ENCODE data around the gene RAB36. TPM values are rescaled to one million over a fixed set of nuclear protein-coding genes. Genes with fewer than 3 reads are reported as not detected.

Gene RAB36
- total RNA-seq, 3 donors from 2014 or later (not counting 1 experiment from before 2014, with no cell fraction given) = 1.7 to 2.9 (median 2.6) TPM

DNA sequence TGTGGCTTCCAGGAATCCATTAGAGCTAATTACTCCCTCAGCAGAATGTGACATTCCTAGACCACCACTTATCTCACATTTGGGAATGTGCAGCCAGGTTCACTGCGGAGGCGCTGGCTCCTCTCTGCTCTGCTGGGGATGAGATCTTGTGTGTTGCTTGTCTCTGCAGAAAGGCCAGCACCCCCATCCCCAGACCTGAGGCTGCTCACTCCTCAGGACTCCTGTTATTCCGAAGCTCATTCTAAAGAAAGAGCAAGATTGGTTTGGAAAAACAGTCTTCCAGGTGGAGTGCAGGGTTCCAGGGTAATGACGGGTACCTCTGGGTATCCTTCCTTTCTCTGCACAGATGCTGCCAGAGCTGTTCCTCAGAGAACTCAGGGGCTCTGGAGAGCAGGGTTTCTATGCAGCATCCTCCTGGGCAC is 24.3 kb upstream of the RAB36 start:
- no peaks in the 10 kb centered on the region for H3K9me3 ChIP-seq (ENCODE audit: control insufficient read depth, insufficient read depth, low read length)
- Mint-ChIP-seq H3K9me3 (no peaks in the 10 kb centered on the region), H3K27ac (peak overlapping the region in 1 of 2 donors; percentile 27), H3K4me3 (no peak overlapping the region), H3K27me3 (ENCODE audit: low read depth in 2 of 2) (no peaks in the 10 kb centered on the region), H3K36me3 (no peaks in the 10 kb centered on the region), H3K4me1 (peaks cover 9 to 10% of the 10 kb centered on the region in 2 donors)
- H3K4me3 ChIP-seq (ENCODE audit: low read length) = no peak overlapping the region
- ATAC-seq (no peak), DNase-seq (no peak)
- no peak overlapping the region for H3K27ac ChIP-seq (ENCODE audit: low read length)
- no peaks in the 10 kb centered on the region for H3K27me3 ChIP-seq (ENCODE audit: control insufficient read depth, insufficient read depth, low read length)
- TF ChIP-seq, protein P1, sequence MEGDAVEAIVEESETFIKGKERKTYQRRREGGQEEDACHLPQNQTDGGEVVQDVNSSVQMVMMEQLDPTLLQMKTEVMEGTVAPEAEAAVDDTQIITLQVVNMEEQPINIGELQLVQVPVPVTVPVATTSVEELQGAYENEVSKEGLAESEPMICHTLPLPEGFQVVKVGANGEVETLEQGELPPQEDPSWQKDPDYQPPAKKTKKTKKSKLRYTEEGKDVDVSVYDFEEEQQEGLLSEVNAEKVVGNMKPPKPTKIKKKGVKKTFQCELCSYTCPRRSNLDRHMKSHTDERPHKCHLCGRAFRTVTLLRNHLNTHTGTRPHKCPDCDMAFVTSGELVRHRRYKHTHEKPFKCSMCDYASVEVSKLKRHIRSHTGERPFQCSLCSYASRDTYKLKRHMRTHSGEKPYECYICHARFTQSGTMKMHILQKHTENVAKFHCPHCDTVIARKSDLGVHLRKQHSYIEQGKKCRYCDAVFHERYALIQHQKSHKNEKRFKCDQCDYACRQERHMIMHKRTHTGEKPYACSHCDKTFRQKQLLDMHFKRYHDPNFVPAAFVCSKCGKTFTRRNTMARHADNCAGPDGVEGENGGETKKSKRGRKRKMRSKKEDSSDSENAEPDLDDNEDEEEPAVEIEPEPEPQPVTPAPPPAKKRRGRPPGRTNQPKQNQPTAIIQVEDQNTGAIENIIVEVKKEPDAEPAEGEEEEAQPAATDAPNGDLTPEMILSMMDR (IDR thresholded peaks at IDR 0.05) = no peak
- 97% methylated on average over 4 of the region's 4 CpGs for WGBS (ENCODE audit: insufficient coverage)
- intact Hi-C loops (cut with micrococcal nuclease) = loop anchor here (10.0 kb wide), 1 partner anchor 526 kb away; no protein-coding TSS in a partner anchor
- peaks cover 16% of the 10 kb centered on the region for H3K4me1 ChIP-seq (ENCODE audit: control insufficient read depth, insufficient read depth, low read length)
- H3K36me3 ChIP-seq (ENCODE audit: control insufficient read depth, insufficient read depth, low read length) = no peaks in the 10 kb centered on the region

DNA sequence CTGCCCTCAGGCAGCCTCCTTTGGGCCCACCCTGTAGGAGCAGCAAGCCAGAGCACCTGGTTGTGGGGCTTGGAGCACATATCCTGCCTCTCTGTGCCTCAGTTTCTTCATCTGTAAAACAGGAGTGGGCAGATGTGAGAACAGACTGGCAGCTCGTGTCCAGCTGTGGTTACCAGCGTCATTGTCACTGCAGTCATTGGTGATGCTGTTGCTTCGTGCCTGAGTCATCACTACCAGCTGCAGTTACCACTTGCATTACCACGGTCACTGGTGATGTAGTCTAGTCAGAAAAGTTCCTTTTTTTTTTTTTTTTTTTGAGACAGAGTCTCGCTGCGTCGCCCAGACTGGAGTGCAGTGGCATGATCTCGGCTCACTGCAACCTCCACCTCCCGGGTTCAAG is 23.9 kb upstream of the RAB36 start:
- Mint-ChIP-seq H3K27me3 (ENCODE audit: low read depth in 2 of 2) (no peaks in the 10 kb centered on the region), H3K9me3 (no peaks in the 10 kb centered on the region), H3K27ac (peak overlapping the region in 1 of 2 donors; percentile 27), H3K4me3 (no peak overlapping the region), H3K36me3 (no peaks in the 10 kb centered on the region), H3K4me1 (peaks cover 9 to 10% of the 10 kb centered on the region in 2 donors)
- ATAC-seq (peak in 1 of 3 donors; percentile 64), DNase-seq (no peak)
- H3K4me3 ChIP-seq (ENCODE audit: low read length) = no peak overlapping the region
- no peaks in the 10 kb centered on the region for H3K9me3 ChIP-seq (ENCODE audit: control insufficient read depth, insufficient read depth, low read length)
- WGBS (ENCODE audit: insufficient coverage) = 75% methylated on average over 9 of the region's 9 CpGs
- H3K36me3 ChIP-seq (ENCODE audit: control insufficient read depth, insufficient read depth, low read length) = no peaks in the 10 kb centered on the region
- H3K27ac ChIP-seq (ENCODE audit: low read length) = no peak overlapping the region
- H3K27me3 ChIP-seq (ENCODE audit: control insufficient read depth, insufficient read depth, low read length) = no peaks in the 10 kb centered on the region
- intact Hi-C loops (cut with micrococcal nuclease) = loop anchor here (10.0 kb wide), 1 partner anchor 527 kb away; no protein-coding TSS in a partner anchor
- TF ChIP-seq, protein P1 (IDR thresholded peaks at IDR 0.05) = no peak
- H3K4me1 ChIP-seq (ENCODE audit: control insufficient read depth, insufficient read depth, low read length) = peaks cover 16% of the 10 kb centered on the region

DNA sequence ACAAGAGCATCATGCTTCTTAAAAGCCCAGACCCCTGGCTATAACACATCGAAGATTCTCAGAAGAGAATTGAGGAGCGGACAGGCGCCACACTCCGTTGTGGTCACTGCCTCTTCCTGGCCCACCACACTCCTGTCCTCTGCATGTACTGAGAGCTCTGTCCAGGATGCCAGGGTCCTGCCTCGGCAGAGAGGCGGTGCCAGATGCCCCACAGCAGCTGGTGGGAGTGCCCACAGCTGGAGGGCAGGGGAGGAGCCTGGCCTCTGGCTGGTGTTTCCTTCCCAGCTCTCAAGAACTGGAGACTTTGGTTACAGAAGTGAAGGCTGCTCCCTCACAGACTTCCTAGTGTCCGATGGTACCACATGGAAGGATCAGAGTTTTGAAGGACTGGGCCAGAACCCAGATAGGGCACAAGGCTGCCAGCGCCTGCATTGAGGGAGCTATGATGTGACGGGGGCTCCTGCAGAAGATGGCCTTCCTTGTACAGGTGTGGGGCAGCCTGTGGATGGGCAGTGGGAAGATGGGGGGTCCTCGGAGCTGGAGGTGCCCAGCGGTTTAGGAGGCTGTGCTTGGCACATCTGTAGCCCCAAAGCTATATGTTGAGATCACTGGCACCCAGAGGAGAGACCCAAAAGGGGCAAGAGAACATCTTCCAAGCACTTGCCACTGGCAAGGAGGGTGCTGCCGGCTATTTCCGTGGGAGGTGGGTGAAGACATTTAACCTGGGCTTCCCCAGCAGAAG is 22.9 kb upstream of the RAB36 start:
- no peak overlapping the region for H3K27ac Mint-ChIP-seq
- intact Hi-C loops (cut with micrococcal nuclease) = loop anchor here (10.0 kb wide), 1 partner anchor 528 kb away; no protein-coding TSS in a partner anchor

More for the DNA sequence above, 22.9 kb upstream of the RAB36 start:
- Mint-ChIP-seq H3K27me3 (ENCODE audit: low read depth in 2 of 2) (no peaks in the 10 kb centered on the region), H3K9me3 (no peaks in the 10 kb centered on the region), H3K4me1 (peaks cover 9 to 10% of the 10 kb centered on the region in 2 donors), H3K36me3 (no peaks in the 10 kb centered on the region), H3K4me3 (no peak overlapping the region)
- Histone ChIP-seq H3K36me3 (ENCODE audit: control insufficient read depth, insufficient read depth, low read length) (no peaks in the 10 kb centered on the region), H3K9me3 (ENCODE audit: control insufficient read depth, insufficient read depth, low read length) (no peaks in the 10 kb centered on the region), H3K4me3 (ENCODE audit: low read length) (no peak overlapping the region), H3K27me3 (ENCODE audit: control insufficient read depth, insufficient read depth, low read length) (no peaks in the 10 kb centered on the region), H3K27ac (ENCODE audit: low read length) (no peak overlapping the region), H3K4me1 (ENCODE audit: control insufficient read depth, insufficient read depth, low read length) (peaks cover 16% of the 10 kb centered on the region)
- ATAC-seq (no peak), DNase-seq (no peak)
- TF ChIP-seq, protein P1 (IDR thresholded peaks at IDR 0.05) = no peak
- 72% methylated on average over 13 of the region's 13 CpGs for WGBS (ENCODE audit: insufficient coverage)
